Measurements from ENCODE around the gene GZMM. TPM values are rescaled to one million over a fixed set of nuclear protein-coding genes. Genes with fewer than 3 reads are reported as not detected.
A peak's percentile ranks its signal among the peaks of the same experiment; 100 is the strongest.

The GZMM gene
- total and polyA plus RNA-seq, 2 of the 13 experiments (the other 11 are each of a cell fraction or from before 2014, with no cell fraction given) = 0.07 TPM; not detected in 1

- TF ChIP-seq RXRA (CRISPR knock-in tag; IDR thresholded peaks at IDR 0.05) = peak; percentile 47; the same call in 1 of the 2 replicates
- peak; percentile 61 for TF ChIP-seq TBX2 (CRISPR knock-in tag; IDR thresholded peaks at IDR 0.05; ENCODE audit: borderline replicate concordance)
- TF ChIP-seq ZNF3 (CRISPR knock-in tag; IDR thresholded peaks at IDR 0.05) = no peak
- TF ChIP-seq SP4 (CRISPR knock-in tag; IDR thresholded peaks at IDR 0.05) = peak; percentile 74
- TF ChIP-seq RFXANK (CRISPR knock-in tag; IDR thresholded peaks at IDR 0.05) = no peak
- no peak for TF ChIP-seq ZNF614 (CRISPR knock-in tag; IDR thresholded peaks at IDR 0.05; ENCODE audit: borderline replicate concordance)
- peak; percentile 68; the same call in 1 of the 2 replicates for TF ChIP-seq DMAP1 (CRISPR knock-in tag; IDR thresholded peaks at IDR 0.05)
- no peak for TF ChIP-seq ZNF512 (CRISPR knock-in tag; IDR thresholded peaks at IDR 0.05)
- 0 out of 2 replicates have a peak, but pooled peaks have one; percentile 26 for TF ChIP-seq NFAT5 (CRISPR knock-in tag; IDR thresholded peaks at IDR 0.05)
- TF ChIP-seq PITX1 (CRISPR knock-in tag; IDR thresholded peaks at IDR 0.05) = peak; percentile 64
- TF ChIP-seq ARNT2 (CRISPR knock-in tag; IDR thresholded peaks at IDR 0.05; ENCODE audit: low read depth) = peak; percentile 52; the same call in 1 of the 2 replicates
- 0 out of 2 replicates have a peak, but pooled peaks have one; percentile 17 for TF ChIP-seq ZNF362 (CRISPR knock-in tag; IDR thresholded peaks at IDR 0.05; ENCODE audit: borderline replicate concordance)
- TF ChIP-seq ZSCAN25 (CRISPR knock-in tag; IDR thresholded peaks at IDR 0.05) = peak; percentile 93
- 0 out of 2 replicates have a peak, but pooled peaks have one; percentile 56 for TF ChIP-seq ZNF800 (CRISPR knock-in tag; IDR thresholded peaks at IDR 0.05)
- TF ChIP-seq RBAK (CRISPR knock-in tag; IDR thresholded peaks at IDR 0.05) = no peak
- peak; percentile 83 for TF ChIP-seq ZNF770 (CRISPR knock-in tag; IDR thresholded peaks at IDR 0.05)
Observed at GRCh38 chr19:570937-571565, 27.2 kb downstream of the GZMM start (continued).

All from HepG2 (cell line).